ENCODE measurements around the gene PPP1R1C.

DNA sequence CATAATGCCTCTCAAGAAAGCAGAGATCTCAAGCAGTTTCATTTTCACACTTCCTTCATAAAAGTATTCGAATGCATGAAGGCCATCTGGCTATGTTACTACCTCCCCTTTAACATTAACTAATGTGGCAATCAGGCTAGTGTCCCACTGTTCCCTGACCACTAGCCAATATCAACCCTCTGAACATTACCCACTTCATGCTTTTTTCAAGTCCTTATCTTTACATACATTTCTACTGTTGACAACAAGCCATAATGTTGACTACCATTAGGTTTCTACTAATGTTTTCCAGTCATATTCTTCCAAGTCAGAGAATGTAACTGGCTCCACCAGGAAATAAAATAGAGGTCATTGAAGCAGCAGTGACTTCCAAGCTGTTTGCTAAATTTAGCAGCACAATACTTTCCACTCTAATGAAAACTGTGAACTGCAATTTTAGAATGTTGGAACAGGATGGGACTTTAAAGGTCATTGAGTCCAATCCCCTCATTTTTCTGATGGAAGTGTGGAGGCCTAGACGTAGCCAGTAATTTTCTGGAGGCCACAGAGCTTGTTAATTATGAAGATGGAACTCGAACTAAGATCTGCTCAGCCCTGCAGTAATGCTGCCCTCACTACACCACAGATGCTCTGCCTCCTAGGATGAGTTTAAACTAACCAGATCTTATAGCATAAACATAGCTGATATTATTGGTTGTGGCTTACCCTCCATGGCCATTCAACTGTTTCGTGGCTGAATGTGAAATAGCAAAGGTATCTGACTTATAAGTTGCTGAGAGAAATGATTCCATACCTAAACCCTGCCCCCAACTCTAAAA, 630 bp upstream of the PPP1R1C start:
- no peak for TF ChIP-seq POLR2A (IDR thresholded peaks at IDR 0.05)
- TF ChIP-seq, protein P1, sequence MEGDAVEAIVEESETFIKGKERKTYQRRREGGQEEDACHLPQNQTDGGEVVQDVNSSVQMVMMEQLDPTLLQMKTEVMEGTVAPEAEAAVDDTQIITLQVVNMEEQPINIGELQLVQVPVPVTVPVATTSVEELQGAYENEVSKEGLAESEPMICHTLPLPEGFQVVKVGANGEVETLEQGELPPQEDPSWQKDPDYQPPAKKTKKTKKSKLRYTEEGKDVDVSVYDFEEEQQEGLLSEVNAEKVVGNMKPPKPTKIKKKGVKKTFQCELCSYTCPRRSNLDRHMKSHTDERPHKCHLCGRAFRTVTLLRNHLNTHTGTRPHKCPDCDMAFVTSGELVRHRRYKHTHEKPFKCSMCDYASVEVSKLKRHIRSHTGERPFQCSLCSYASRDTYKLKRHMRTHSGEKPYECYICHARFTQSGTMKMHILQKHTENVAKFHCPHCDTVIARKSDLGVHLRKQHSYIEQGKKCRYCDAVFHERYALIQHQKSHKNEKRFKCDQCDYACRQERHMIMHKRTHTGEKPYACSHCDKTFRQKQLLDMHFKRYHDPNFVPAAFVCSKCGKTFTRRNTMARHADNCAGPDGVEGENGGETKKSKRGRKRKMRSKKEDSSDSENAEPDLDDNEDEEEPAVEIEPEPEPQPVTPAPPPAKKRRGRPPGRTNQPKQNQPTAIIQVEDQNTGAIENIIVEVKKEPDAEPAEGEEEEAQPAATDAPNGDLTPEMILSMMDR (IDR thresholded peaks at IDR 0.05), result no peak
- TF ChIP-seq POLR2AphosphoS5 (IDR thresholded peaks at IDR 0.05), result no peak

Data from prostate gland (tissue), 2 donors.